ENCODE measurements around the gene EMX1. TPM values are rescaled to one million over a fixed set of nuclear protein-coding genes. Genes with fewer than 3 reads are reported as not detected.

EMX1 gene
- total RNA-seq, 3 donors from 2014 or later: 0.44 TPM; not detected in 2

DNA sequence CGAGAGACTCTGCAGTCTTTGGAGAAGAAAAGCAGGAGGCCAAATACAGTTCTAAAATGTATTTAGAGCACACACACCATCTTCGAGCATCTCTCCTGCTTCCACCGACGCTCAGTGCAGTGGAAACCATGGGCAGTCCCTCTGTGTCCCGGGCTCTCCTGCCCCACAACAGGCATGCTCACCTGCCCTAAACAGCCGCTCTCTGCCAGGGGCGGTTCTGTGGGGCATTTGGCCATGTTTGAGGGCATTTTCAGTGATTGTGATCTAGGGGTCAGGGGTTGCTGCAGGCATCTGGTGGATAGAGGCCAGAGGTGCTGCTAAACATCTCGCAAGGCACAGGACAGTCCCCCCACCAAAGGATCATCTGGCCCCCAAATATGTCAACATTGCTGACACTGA, 55.8 kb downstream of the EMX1 start:
- intact Hi-C loops (cut with DNase I; ENCODE audit: low total_unique reads): loop anchor here (5.0 kb wide), 1 partner anchor 1286 kb away; no protein-coding TSS in a partner anchor
- TF ChIP-seq POLR2AphosphoS5 (IDR thresholded peaks at IDR 0.05): no peak
- TF ChIP-seq POLR2A (IDR thresholded peaks at IDR 0.05): no peak
- TF ChIP-seq, protein P1, sequence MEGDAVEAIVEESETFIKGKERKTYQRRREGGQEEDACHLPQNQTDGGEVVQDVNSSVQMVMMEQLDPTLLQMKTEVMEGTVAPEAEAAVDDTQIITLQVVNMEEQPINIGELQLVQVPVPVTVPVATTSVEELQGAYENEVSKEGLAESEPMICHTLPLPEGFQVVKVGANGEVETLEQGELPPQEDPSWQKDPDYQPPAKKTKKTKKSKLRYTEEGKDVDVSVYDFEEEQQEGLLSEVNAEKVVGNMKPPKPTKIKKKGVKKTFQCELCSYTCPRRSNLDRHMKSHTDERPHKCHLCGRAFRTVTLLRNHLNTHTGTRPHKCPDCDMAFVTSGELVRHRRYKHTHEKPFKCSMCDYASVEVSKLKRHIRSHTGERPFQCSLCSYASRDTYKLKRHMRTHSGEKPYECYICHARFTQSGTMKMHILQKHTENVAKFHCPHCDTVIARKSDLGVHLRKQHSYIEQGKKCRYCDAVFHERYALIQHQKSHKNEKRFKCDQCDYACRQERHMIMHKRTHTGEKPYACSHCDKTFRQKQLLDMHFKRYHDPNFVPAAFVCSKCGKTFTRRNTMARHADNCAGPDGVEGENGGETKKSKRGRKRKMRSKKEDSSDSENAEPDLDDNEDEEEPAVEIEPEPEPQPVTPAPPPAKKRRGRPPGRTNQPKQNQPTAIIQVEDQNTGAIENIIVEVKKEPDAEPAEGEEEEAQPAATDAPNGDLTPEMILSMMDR (IDR thresholded peaks at IDR 0.05): no peak
- no peak for DNase-seq (ENCODE audit: low spot score in 2 of 2)

DNA sequence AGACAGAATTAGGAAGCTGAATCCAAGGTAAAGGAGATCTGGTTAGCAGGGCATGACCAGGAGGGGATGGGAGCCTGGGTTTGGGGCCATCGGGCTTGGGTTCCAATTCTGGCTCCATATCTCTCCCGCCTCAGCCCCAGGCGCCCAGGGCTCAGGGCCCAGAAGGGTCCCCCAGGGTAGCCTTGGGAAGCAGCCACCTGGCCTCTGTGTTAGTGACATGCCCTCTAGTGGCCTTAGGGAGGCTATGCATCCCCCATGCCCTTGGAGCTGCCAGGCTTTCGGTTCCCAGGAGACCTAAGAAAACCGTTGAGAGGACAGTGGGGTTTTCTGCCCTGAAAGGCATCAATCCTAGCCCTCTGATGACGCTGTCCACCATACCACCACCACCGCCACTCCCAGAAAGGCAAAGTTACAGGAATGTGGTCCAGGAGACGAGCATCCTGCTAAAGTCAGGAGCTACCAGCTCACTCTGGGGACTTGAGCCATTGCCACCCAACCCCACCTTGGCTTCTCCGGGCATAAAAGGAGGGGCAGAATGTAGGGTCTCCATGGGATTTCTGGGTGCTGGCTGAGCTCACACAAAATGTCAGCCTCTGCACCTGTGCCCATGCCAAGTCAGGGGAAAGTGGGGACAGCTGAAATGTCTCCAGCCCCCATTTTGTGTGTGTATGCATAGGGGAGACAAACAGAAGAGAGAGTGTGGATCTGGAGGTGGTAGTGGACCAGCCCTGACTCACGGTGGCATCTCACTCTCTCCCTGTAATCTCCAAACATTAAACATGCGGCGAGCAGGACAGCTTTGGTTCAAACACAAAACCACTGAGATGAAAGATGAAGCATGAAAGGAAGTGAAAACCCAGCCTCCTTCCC, 56.5 kb downstream of the EMX1 start:
- no peak for TF ChIP-seq POLR2AphosphoS5 (IDR thresholded peaks at IDR 0.05)
- TF ChIP-seq, protein P1 (IDR thresholded peaks at IDR 0.05): peak in 2 of 3 donors; percentile 32 to 51
- no peak for DNase-seq (ENCODE audit: low spot score in 2 of 2)
- no peaks in the 10 kb centered on the region for H3K4me1 ChIP-seq
- H3K4me3 ChIP-seq: no peak overlapping the region
- no peaks in the 10 kb centered on the region for H3K27me3 ChIP-seq
- no peaks in the 10 kb centered on the region for H3K36me3 ChIP-seq
- intact Hi-C loops (cut with DNase I; ENCODE audit: low total_unique reads): loop anchor here (5.0 kb wide), 1 partner anchor 1286 kb away; no protein-coding TSS in a partner anchor
- H3K27ac ChIP-seq: no peak overlapping the region
- H3K9me3 ChIP-seq: no peaks in the 10 kb centered on the region

More for the DNA sequence above, 55.8 kb downstream of the EMX1 start:
- Histone ChIP-seq H3K36me3 (no peaks in the 10 kb centered on the region), H3K27me3 (no peaks in the 10 kb centered on the region), H3K27ac (no peak overlapping the region), H3K4me1 (no peaks in the 10 kb centered on the region), H3K9me3 (no peaks in the 10 kb centered on the region), H3K4me3 (no peak overlapping the region)

DNA sequence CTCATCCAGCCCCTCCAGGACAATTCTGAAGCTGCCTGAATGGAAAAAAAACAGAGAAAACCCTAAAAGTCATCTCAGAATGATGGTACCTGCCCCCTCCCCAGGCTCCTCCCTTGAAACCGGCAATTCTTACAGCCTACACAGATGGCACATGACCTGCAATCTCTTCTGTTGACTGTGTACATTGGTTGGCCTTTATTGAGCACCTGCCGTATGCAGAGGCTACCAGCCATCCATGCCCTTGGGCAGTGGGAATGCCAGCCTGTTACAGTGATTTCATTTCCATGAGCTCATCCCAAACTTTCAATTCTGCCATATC, 57.1 kb downstream of the EMX1 start:
- Histone ChIP-seq H3K27ac (no peak overlapping the region), H3K36me3 (no peaks in the 10 kb centered on the region), H3K4me3 (no peak overlapping the region), H3K9me3 (no peaks in the 10 kb centered on the region), H3K4me1 (no peaks in the 10 kb centered on the region), H3K27me3 (no peaks in the 10 kb centered on the region)
- intact Hi-C loops (cut with DNase I; ENCODE audit: low total_unique reads): loop anchor here (5.0 kb wide), 1 partner anchor 1287 kb away; no protein-coding TSS in a partner anchor
- no peak for TF ChIP-seq POLR2AphosphoS5 (IDR thresholded peaks at IDR 0.05)
- TF ChIP-seq POLR2A (IDR thresholded peaks at IDR 0.05): no peak
- DNase-seq (ENCODE audit: low spot score in 2 of 2): no peak

DNA sequence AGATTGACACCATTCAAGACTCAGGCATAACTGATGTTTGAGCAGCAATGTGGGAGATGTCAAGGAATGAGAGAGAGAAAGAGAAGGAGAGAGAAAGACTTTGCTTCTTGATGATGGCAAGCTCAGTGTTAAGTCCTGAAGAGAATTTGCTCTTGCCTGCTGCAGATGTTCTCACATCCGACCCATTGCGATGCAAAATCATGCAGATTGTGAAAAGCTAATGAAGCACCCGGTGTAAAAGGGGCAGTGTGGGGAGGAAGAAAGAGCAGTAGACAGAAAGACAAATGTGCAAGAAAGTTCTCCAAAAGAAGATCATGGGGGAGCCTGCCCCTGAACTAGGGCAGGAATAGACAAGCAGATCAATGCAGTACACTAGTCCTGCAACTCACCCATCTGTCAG, 57.7 kb downstream of the EMX1 start:
- no peak for DNase-seq (ENCODE audit: low spot score in 2 of 2)
- Histone ChIP-seq H3K9me3 (no peaks in the 10 kb centered on the region), H3K36me3 (no peaks in the 10 kb centered on the region), H3K4me1 (no peaks in the 10 kb centered on the region), H3K27ac (no peak overlapping the region), H3K27me3 (no peaks in the 10 kb centered on the region), H3K4me3 (no peak overlapping the region)
- intact Hi-C loops (cut with DNase I; ENCODE audit: low total_unique reads): no loop called here
- TF ChIP-seq, protein P1 (IDR thresholded peaks at IDR 0.05): no peak
- no peak for TF ChIP-seq POLR2A (IDR thresholded peaks at IDR 0.05)
- no peak for TF ChIP-seq POLR2AphosphoS5 (IDR thresholded peaks at IDR 0.05)

DNA sequence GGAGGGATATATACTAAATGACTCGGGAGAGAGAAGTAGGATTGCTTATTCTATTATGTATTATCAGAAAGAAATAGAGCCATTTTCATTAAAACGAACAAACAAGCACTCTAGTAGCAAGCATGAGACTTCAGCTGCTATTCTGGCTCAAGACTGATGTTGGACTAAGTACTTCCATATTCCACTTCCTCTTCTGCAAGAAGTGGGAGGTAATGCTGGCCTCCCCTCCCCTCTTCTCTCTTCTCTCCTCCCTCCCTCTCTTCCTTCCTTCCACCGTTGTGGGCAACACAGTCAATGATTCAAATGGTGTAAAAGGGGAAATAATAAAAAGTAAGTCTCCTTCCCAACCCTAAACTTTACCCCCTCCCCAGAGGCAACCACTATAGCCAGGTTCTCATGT, 62.6 kb downstream of the EMX1 start:
- Histone ChIP-seq H3K27ac (no peak overlapping the region), H3K27me3 (no peaks in the 10 kb centered on the region), H3K9me3 (no peaks in the 10 kb centered on the region), H3K4me3 (no peak overlapping the region), H3K36me3 (no peaks in the 10 kb centered on the region), H3K4me1 (no peaks in the 10 kb centered on the region)
- intact Hi-C loops (cut with DNase I; ENCODE audit: low total_unique reads): no loop called here
- TF ChIP-seq, protein P1 (IDR thresholded peaks at IDR 0.05): no peak
- no peak for TF ChIP-seq POLR2A (IDR thresholded peaks at IDR 0.05)
- DNase-seq (ENCODE audit: low spot score in 2 of 2): no peak

Data from breast epithelium (tissue), 4 donors.